PC-9 (cell line): ENCODE data around the gene ASIC5.

Source experiments
- EZH2 ChIP-seq: fragments of 200-600 bp; sonication (generic); IDR thresholded peaks from 2 replicates; pipeline ENCODE4 v1.8.0; 2017; ENCODE audit warnings: antibody characterized with exemption, low read depth
- TF ChIP-seq, protein P1 (sequence below): fragments of 200-600 bp; sonication (generic); conservative IDR thresholded peaks from 2 replicates; pipeline ENCODE4 v1.6.1; 2017; ENCODE audit warnings: mixed run types, antibody characterized with exemption, mild to moderate bottlenecking, moderate library complexity

DNA sequence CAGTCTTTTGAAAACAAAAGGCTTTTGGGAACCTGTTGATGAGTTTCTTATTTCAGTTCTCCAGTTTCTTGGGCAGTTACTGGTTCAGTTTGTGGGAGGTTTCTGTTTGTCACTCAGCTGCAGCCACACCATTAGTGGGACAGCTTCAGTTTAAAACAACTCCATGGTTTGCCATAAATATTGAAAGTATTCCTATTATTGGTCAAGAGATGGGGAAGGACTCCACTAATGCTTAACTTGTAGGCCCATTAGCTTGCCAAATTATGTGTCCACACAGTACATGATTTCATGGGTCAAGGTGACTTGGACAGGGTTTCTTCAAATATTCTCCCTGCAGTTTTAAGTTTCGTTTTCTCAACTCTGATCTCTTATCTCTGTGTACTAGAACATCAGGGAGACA, 15.5 kb upstream of the ASIC5 start:
- TF ChIP-seq, protein P1, sequence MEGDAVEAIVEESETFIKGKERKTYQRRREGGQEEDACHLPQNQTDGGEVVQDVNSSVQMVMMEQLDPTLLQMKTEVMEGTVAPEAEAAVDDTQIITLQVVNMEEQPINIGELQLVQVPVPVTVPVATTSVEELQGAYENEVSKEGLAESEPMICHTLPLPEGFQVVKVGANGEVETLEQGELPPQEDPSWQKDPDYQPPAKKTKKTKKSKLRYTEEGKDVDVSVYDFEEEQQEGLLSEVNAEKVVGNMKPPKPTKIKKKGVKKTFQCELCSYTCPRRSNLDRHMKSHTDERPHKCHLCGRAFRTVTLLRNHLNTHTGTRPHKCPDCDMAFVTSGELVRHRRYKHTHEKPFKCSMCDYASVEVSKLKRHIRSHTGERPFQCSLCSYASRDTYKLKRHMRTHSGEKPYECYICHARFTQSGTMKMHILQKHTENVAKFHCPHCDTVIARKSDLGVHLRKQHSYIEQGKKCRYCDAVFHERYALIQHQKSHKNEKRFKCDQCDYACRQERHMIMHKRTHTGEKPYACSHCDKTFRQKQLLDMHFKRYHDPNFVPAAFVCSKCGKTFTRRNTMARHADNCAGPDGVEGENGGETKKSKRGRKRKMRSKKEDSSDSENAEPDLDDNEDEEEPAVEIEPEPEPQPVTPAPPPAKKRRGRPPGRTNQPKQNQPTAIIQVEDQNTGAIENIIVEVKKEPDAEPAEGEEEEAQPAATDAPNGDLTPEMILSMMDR, result no peak
- TF ChIP-seq EZH2, result no peak
